H1 (cell line): ENCODE results near the gene PNMA8C.

Source experiments
- ATF3 ChIP-seq: IDR thresholded peaks from 2 replicates; pipeline ENCODE4 v1.6.1; 2011; ENCODE audit warnings: low read depth, mild to moderate bottlenecking, low read length; ENCODE audit not compliant: insufficient read depth
- CTCF ChIP-seq, 3 experiments: IDR thresholded peaks; 1 replicate in 2 of 3; 2 replicates in 1 of 3; pipeline versions ENCODE4 v1.5.1 to v1.6.1; 2011; ENCODE audit warnings: low read length in 3 of 3, mild to moderate bottlenecking in 3 of 3, inconsistent platforms in 2 of 3, low read depth in 1 of 3, moderate library complexity in 1 of 3; ENCODE audit not compliant: insufficient read depth in 1 of 3; ENCODE audit errors: control extremely low read depth in 1 of 3
- HDAC2 ChIP-seq, 2 experiments: fragments of 300-600 bp in 1 of 2; sonication (generic) in 1 of 2; IDR thresholded peaks; 2 replicates each; pipeline ENCODE4 v1.6.1; 2011 to 2012; ENCODE audit warnings: low read depth in 2 of 2, low read length in 2 of 2, mild to moderate bottlenecking in 2 of 2, moderate library complexity in 2 of 2, borderline replicate concordance in 1 of 2, inconsistent platforms in 1 of 2
- JUN ChIP-seq: IDR thresholded peaks from 2 replicates; pipeline ENCODE4 v1.6.1; 2011; ENCODE audit warnings: low read depth, mild to moderate bottlenecking, improper control_type of control experiment, low read length
- MAFK ChIP-seq: IDR thresholded peaks from 2 replicates; pipeline ENCODE4 v1.6.1; 2012; ENCODE audit warnings: low read depth, mild to moderate bottlenecking, improper control_type of control experiment, low read length
- NANOG ChIP-seq: IDR thresholded peaks from 2 replicates; pipeline ENCODE4 v1.6.1; 2011; ENCODE audit warnings: low read length, low read depth, mild to moderate bottlenecking, inconsistent platforms; ENCODE audit not compliant: insufficient read depth, poor library complexity, severe bottlenecking
- POLR2A ChIP-seq, 2 experiments: IDR thresholded peaks; 1 replicate in 1 of 2; 2 replicates in 1 of 2; pipeline ENCODE4 v1.6.1; 2011; ENCODE audit warnings: low read depth in 2 of 2, low read length in 2 of 2, mild to moderate bottlenecking in 2 of 2; ENCODE audit errors: control extremely low read depth in 1 of 2
- POLR2AphosphoS5 ChIP-seq: IDR thresholded peaks from 2 replicates; pipeline ENCODE4 v1.6.1; 2011; ENCODE audit warnings: low read depth, low read length
- TAF1 ChIP-seq: IDR thresholded peaks from 2 replicates; pipeline ENCODE4 v1.6.1; 2011; ENCODE audit warnings: mild to moderate bottlenecking, low read depth, low read length
- ZNF274 ChIP-seq: IDR thresholded peaks from 2 replicates; pipeline ENCODE4 v1.7.0; 2012; ENCODE audit warnings: low read length, borderline replicate concordance; ENCODE audit errors: extremely low read depth
- TF ChIP-seq, protein P1 (sequence below): IDR thresholded peaks from 2 replicates; pipeline ENCODE4 v1.6.1; 2012; ENCODE audit warnings: inconsistent platforms
- TF ChIP-seq, protein P2 (sequence below): IDR thresholded peaks from 2 replicates; pipeline ENCODE4 v1.6.1; 2012; ENCODE audit warnings: low read length, inconsistent platforms

DNA sequence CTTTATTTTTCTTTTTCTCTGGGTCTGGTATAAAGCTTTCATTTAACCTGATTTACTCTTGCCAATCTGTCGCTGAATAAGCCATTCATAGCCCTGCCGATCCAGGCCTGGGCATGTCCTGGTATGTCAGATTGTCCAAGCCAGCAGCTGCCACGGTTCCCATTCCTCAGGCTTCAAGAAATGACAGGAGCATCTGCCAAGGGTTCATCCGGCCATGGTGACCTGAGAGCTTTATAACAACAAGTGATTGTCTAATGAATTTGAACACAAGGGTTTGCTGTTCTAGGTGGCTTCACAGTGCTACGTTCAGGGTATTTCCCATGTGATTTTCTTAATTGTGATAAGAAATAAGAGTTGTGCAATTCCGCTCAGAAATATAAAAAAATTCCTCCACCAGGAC is 22.6 kb upstream of the PNMA8C start:
- TF ChIP-seq CTCF (IDR thresholded peaks at IDR 0.05; ENCODE audit: control extremely low read depth in 1 of 3, insufficient read depth in 1 of 3, low read depth in 1 of 3, low read length in 3 of 3) (no peak), MAFK (no peak), POLR2A (IDR thresholded peaks at IDR 0.05; ENCODE audit: control extremely low read depth in 1 of 2, low read depth in 2 of 2, low read length in 2 of 2) (no peak), NANOG (no peak), HDAC2 (IDR thresholded peaks at IDR 0.05; ENCODE audit: borderline replicate concordance in 1 of 2, low read depth in 2 of 2, low read length in 2 of 2) (no peak), POLR2AphosphoS5 (no peak), TAF1 (no peak), JUN (no peak), ZNF274 (no peak), ATF3 (no peak)
- TF ChIP-seq, protein P1, sequence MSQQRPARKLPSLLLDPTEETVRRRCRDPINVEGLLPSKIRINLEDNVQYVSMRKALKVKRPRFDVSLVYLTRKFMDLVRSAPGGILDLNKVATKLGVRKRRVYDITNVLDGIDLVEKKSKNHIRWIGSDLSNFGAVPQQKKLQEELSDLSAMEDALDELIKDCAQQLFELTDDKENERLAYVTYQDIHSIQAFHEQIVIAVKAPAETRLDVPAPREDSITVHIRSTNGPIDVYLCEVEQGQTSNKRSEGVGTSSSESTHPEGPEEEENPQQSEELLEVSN, result no peak
- TF ChIP-seq, protein P2, sequence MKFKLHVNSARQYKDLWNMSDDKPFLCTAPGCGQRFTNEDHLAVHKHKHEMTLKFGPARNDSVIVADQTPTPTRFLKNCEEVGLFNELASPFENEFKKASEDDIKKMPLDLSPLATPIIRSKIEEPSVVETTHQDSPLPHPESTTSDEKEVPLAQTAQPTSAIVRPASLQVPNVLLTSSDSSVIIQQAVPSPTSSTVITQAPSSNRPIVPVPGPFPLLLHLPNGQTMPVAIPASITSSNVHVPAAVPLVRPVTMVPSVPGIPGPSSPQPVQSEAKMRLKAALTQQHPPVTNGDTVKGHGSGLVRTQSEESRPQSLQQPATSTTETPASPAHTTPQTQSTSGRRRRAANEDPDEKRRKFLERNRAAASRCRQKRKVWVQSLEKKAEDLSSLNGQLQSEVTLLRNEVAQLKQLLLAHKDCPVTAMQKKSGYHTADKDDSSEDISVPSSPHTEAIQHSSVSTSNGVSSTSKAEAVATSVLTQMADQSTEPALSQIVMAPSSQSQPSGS, result no peak
